GM23338 (cell line): ENCODE results near the gene PGAM1. TPM values are rescaled to one million over a fixed set of nuclear protein-coding genes. Genes with fewer than 3 reads are reported as not detected.
A peak's percentile ranks its signal among the peaks of the same experiment; 100 is the strongest.
"Not testable (repeated sequence)": the region's sequence is repeated elsewhere in the genome, so short reads cannot be mapped to it uniquely, and the experiment has no call there.

Experiments
- ATAC-seq: fragments of 200-7000 bp; cut with Tn5 transposase; 3 replicates; pipeline ENCODE4 v1.9.1; 2020
- DNase-seq: peaks from one replicate; pipeline ENCODE4 v3.0.0-alpha.2; 2015; ENCODE audit warnings: low spot score
- H2AFZ ChIP-seq: fragments of 200-600 bp; sonication (generic); 2 replicates; pipeline ENCODE4 v1.8.0; 2016; ENCODE audit warnings: antibody characterized with exemption, mild to moderate bottlenecking, moderate library complexity
- H3F3A ChIP-seq: fragments of 200-600 bp; sonication (generic); replicated peaks from 2 replicates; pipeline ENCODE4 v1.8.0; 2017; ENCODE audit warnings: antibody characterized with exemption, mixed run types, low read depth
- H3K27ac ChIP-seq: fragments of 200-600 bp; sonication (generic); 2 replicates; pipeline ENCODE4 v1.6.1; 2016; ENCODE audit warnings: low read depth
- H3K27me3 ChIP-seq: fragments of 200-600 bp; sonication (generic); 2 replicates; pipeline ENCODE4 v1.8.0; 2016; ENCODE audit warnings: mild to moderate bottlenecking, mixed run types, moderate library complexity; ENCODE audit not compliant: insufficient read depth
- H3K36me3 ChIP-seq: fragments of 200-600 bp; sonication (generic); 2 replicates; pipeline ENCODE4 v1.8.0; 2016; ENCODE audit warnings: mild to moderate bottlenecking; ENCODE audit not compliant: insufficient read depth
- H3K4me1 ChIP-seq: fragments of 200-600 bp; sonication (generic); 2 replicates; pipeline ENCODE4 v1.8.0; 2016; ENCODE audit warnings: mild to moderate bottlenecking, moderate library complexity; ENCODE audit not compliant: insufficient read depth
- H3K4me2 ChIP-seq: fragments of 200-600 bp; sonication (generic); 2 replicates; pipeline ENCODE4 v1.7.1; 2017; ENCODE audit warnings: mixed run types
- H3K4me3 ChIP-seq: fragments of 200-600 bp; sonication (generic); 2 replicates; pipeline ENCODE4 v1.6.1; 2016; ENCODE audit warnings: mixed run types
- H3K79me2 ChIP-seq: fragments of 200-600 bp; sonication (generic); replicated peaks from 2 replicates; pipeline ENCODE4 v1.8.0; 2017; ENCODE audit warnings: mild to moderate bottlenecking; ENCODE audit not compliant: insufficient read depth
- H3K9me2 ChIP-seq: fragments of 200-600 bp; sonication (generic); 2 replicates; pipeline ENCODE4 v1.8.0; 2017; ENCODE audit not compliant: insufficient read depth
- H4K20me1 ChIP-seq: fragments of 200-600 bp; sonication (generic); replicated peaks from 2 replicates; pipeline ENCODE4 v1.8.0; 2017; ENCODE audit warnings: mild to moderate bottlenecking; ENCODE audit not compliant: insufficient read depth
- H3K27ac Mint-ChIP-seq: 2 replicates; pipeline ENCODE4 v1.8.0; 2020; ENCODE audit warnings: inconsistent platforms, mild to moderate bottlenecking, moderate library complexity, mixed read lengths
- H3K27me3 Mint-ChIP-seq: 3 replicates; pipeline ENCODE4 v1.8.0; 2022; ENCODE audit warnings: low read depth, mild to moderate bottlenecking, moderate library complexity, mixed read lengths, inconsistent platforms; ENCODE audit not compliant: insufficient read depth, poor library complexity
- H3K36me3 Mint-ChIP-seq: 3 replicates; pipeline ENCODE4 v1.8.0; 2021; ENCODE audit warnings: low read depth, mild to moderate bottlenecking, inconsistent platforms, moderate library complexity, mixed read lengths
- H3K4me1 Mint-ChIP-seq: 3 replicates; pipeline ENCODE4 v1.8.0; 2020; ENCODE audit warnings: mild to moderate bottlenecking, inconsistent platforms, mixed read lengths
- H3K4me3 Mint-ChIP-seq: 3 replicates; pipeline ENCODE4 v1.8.0; 2021; ENCODE audit warnings: moderate library complexity, mild to moderate bottlenecking, inconsistent platforms, mixed read lengths
- H3K9me3 Mint-ChIP-seq: 3 replicates; pipeline ENCODE4 v1.8.0; 2020; ENCODE audit warnings: moderate library complexity, mild to moderate bottlenecking, inconsistent platforms, mixed read lengths
- CTCF ChIP-seq, 2 experiments: fragments of 200-600 bp in 1 of 2; sonication (generic) in 1 of 2; conservative IDR thresholded peaks; 2 replicates each; pipeline versions ENCODE4 v1.5.1 to v1.6.1; 2016 to 2017; ENCODE audit warnings: antibody characterized with exemption in 2 of 2, low read depth in 2 of 2, mild to moderate bottlenecking in 2 of 2, moderate library complexity in 1 of 2
- ZNF114 ChIP-seq: fragments of 250-450 bp; sonication (Bioruptor Pico); IDR thresholded peaks from 2 replicates; pipeline ENCODE4 v1.5.0; 2020; ENCODE audit warnings: mild to moderate bottlenecking, moderate library complexity
- ZNF462 ChIP-seq: fragments of 250-450 bp; sonication (Bioruptor Pico); IDR thresholded peaks from 2 replicates; pipeline ENCODE4 v1.5.0; 2020; ENCODE audit warnings: mild to moderate bottlenecking, moderate library complexity
- polyA plus RNA-seq: library from polyadenylated mRNA; unstranded; fragments of >200 nt; fragmentation: Nextera tagmentation; extraction: Ambion mirVana; gene quantifications from 2 replicates; pipeline ENCODE4 v1.2.1, GENCODE V29; 2016
- total RNA-seq: library from RNA; depleted of rRNA; stranded (reverse); fragments of >200 nt; shearing (Covaris generic); gene quantifications from 2 replicates; pipeline ENCODE4 v1.2.3, GENCODE V29; 2014

Gene PGAM1
- total and polyA plus RNA-seq, 2 experiments from 2014 or later, result 497 to 930 TPM

GRCh38 chr10:97475936-97476594, 50.1 kb downstream of the PGAM1 start (continued):
- no peak for TF ChIP-seq ZNF462 (CRISPR knock-in tag)

DNA sequence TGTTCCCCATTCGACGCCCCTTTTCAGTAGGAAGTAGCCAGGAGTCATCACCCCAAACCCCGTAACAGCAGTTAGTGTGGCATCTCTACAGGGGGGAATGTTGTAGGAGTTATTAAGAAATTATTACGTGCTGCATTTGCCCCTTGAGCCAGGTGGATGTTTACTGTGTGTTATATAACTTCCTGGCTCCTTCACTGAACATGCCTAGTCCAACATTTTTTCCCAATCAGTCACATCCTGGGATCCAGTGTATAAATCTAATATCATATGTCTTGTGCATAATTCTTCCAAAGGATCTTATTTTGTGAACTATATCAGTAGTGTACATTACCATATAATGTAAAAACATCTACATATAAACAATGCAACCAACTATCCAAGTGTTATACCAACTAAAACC, 53.4 kb downstream of the PGAM1 start:
- not testable (repeated sequence) for H3K9me3 Mint-ChIP-seq, H3K27me3 ChIP-seq, H3K27me3 Mint-ChIP-seq, H3K9me2 ChIP-seq, H3K4me3 ChIP-seq, H2AFZ ChIP-seq, ATAC-seq, H4K20me1 ChIP-seq
- peak; percentile 40 for DNase-seq
- H3K4me1 ChIP-seq, result peaks cover 17% of the 10 kb centered on the region
- Mint-ChIP-seq H3K27ac (peak overlapping the region; percentile 91), H3K4me3 (peak overlapping the region; percentile 2; the same call in 1 of the 3 replicates), H3K36me3 (peaks cover 58% of the 10 kb centered on the region), H3K4me1 (peaks cover 23% of the 10 kb centered on the region)
- H3K27ac ChIP-seq, result peak overlapping the region; percentile 64
- peaks cover 26% of the 10 kb centered on the region for H3K36me3 ChIP-seq
- peaks cover 45% of the 10 kb centered on the region for H3K79me2 ChIP-seq
- peaks cover 17% of the 10 kb centered on the region for H3F3A ChIP-seq
- peak overlapping the region; percentile 53 for H3K4me2 ChIP-seq

GRCh38 chr10:97479939-97480338, 53.9 kb downstream of the PGAM1 start:
- peaks cover 17% of the 10 kb centered on the region for H3K4me1 ChIP-seq
- H3K27ac Mint-ChIP-seq, result peak overlapping the region; percentile 91
- TF ChIP-seq CTCF (conservative IDR thresholded peaks at IDR 0.05; ENCODE audit: low read depth in 2 of 2) (no peak), ZNF114 (CRISPR knock-in tag) (no peak)

More at GRCh38 chr10:97479939-97480338, 53.9 kb downstream of the PGAM1 start:
- Histone ChIP-seq H3K9me2 (no peaks in the 10 kb centered on the region), H3K27ac (peak overlapping the region; percentile 86), H3K4me2 (peak overlapping the region; percentile 53; the same call in 1 of the 2 replicates), H3K79me2 (peaks cover 50% of the 10 kb centered on the region), H3K4me3 (no peak overlapping the region), H4K20me1 (peaks cover 3% of the 10 kb centered on the region; the same call in 1 of the 2 replicates), H2AFZ (no peak overlapping the region), H3K36me3 (peaks cover 21% of the 10 kb centered on the region), H3K27me3 (no peaks in the 10 kb centered on the region), H3F3A (peaks cover 15% of the 10 kb centered on the region)
- peak; percentile 99 for DNase-seq
- Mint-ChIP-seq H3K4me1 (peaks cover 23% of the 10 kb centered on the region), H3K4me3 (peak overlapping the region; percentile 22; the same call in 1 of the 3 replicates), H3K36me3 (peaks cover 53% of the 10 kb centered on the region), H3K27me3 (no peaks in the 10 kb centered on the region), H3K9me3 (no peaks in the 10 kb centered on the region)
- ATAC-seq, result peak; percentile 96
